GM12873 (cell line): ENCODE results near the gene EPHA8.

ENCODE experiments used
- TF ChIP-seq, protein P1 (sequence below): IDR thresholded peaks from 2 replicates; pipeline ENCODE4 v1.5.1; 2012; ENCODE audit warnings: low read depth, mild to moderate bottlenecking, moderate library complexity, low read length, control low read depth; ENCODE audit not compliant: insufficient read depth; ENCODE audit errors: missing control alignments

The EPHA8 gene

GRCh38 chr1:22567994-22568393 is 4.7 kb downstream of the EPHA8 start:
- TF ChIP-seq, protein P1, sequence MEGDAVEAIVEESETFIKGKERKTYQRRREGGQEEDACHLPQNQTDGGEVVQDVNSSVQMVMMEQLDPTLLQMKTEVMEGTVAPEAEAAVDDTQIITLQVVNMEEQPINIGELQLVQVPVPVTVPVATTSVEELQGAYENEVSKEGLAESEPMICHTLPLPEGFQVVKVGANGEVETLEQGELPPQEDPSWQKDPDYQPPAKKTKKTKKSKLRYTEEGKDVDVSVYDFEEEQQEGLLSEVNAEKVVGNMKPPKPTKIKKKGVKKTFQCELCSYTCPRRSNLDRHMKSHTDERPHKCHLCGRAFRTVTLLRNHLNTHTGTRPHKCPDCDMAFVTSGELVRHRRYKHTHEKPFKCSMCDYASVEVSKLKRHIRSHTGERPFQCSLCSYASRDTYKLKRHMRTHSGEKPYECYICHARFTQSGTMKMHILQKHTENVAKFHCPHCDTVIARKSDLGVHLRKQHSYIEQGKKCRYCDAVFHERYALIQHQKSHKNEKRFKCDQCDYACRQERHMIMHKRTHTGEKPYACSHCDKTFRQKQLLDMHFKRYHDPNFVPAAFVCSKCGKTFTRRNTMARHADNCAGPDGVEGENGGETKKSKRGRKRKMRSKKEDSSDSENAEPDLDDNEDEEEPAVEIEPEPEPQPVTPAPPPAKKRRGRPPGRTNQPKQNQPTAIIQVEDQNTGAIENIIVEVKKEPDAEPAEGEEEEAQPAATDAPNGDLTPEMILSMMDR: no peak

DNA sequence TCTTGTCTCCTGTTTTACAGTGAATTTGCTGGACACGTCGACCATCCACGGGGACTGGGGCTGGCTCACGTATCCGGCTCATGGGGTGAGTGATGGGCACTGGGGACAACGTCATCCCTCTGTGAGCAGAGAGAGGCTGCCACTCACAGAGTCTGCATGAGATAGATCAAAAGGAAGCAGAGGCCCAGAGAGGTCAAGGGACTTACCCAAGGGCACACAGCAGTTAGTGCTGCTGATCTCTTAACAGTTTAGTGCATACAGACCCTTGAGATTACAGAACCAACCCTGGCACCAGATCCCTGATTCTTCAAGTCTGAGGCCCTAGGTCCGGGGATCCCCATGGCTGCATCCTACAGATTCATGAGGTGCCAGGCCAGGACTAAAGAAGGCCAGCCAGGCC is 6.0 kb downstream of the EPHA8 start:
- TF ChIP-seq, protein P1: no peak

DNA sequence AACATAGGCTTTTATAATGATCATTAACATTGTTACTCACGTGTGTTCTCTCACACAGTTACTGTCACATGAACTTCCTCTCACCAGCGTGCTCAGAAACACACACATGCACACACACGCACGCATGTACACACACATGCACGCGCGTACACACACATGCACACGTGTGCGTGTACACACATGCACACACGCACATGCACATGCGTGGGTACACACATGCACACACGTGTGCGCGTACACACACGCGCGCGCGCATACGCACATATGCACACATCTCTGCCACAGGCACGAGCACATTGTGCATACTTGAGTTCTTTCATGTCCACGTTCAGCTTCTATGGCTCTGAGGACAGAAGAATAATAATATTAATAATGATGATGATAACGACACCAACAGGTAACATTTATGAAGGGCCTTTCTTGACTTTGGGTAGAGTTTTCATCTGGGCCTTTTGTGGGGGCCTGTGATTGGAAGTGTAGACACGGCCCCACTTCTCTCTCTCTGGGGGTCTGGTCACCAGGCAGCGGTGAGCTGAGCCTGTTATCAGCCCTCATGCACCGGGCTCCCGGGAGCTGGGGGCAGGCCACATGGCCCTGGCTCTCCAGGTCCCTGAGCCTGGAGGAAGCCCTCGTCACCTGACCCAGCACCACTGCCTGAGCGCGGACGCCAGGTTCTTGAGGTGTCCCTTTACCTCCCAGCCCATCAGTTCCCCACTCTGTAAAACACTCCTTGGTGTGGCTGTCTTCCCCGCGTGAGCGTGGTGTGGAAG is 7.0 kb downstream of the EPHA8 start:
- TF ChIP-seq, protein P1: no peak

GRCh38 chr1:22572818-22573217 is 9.5 kb downstream of the EPHA8 start:
- TF ChIP-seq, protein P1: no peak

DNA sequence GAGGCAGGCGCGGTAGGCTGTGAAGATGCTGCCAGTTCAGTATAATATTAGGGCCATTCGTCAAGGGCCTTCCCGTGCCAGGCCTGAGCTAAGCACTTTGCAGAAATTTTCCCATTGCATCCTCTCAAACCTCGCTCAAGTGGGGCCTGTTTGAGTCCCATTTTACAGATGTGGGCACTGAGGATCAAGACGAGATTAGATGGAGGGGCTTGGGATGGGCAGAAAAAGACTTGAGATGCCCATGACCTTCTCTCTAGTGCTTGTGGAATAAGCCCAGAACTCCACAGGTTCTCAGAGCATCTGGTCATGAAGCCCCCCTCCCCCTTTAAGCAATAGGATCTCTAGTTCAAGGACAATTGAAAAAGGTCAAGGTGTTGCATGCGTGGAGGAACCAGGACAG is 9.9 kb downstream of the EPHA8 start:
- TF ChIP-seq, protein P1: no peak

DNA sequence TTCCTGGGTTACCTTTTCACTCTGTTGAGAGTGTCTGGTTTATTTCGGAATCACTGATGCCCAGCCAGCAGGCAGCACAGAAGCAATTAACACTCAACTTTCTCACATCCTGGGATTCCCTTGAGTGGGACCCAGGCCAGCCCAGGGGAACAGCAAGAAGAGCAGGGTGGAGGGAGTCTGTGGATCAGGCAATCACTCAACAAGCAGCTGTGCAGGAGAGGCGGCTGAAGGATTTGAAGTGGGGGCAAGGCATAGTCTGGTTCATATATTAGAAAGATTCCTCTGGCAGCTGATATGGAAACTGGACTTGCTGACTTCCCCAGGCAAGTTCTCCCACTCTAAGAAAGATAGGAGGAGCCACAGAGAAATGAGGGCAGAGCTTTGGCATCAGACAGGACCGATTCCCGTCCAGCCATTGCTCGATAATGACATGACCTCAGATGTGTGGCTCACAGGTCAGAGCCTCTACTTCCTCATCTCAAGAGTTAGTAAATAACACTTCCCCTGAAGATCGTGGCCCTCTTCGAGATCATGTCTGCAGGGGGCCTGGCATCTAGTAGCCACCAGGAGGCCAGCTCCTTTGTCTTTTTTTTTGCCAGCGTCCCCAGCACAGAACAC is 12.4 kb downstream of the EPHA8 start:
- TF ChIP-seq, protein P1: no peak

- TF ChIP-seq, protein P1: no peak
Observed at GRCh38 chr1:22576150-22576544, 12.9 kb downstream of the EPHA8 start.
